ENCODE data around the gene RAB25. TPM values are rescaled to one million over a fixed set of nuclear protein-coding genes. Genes with fewer than 3 reads are reported as not detected.
A peak's percentile ranks its signal among the peaks of the same experiment; 100 is the strongest.

Gene RAB25
- total and polyA plus RNA-seq, 2 of the 13 experiments (the other 11 are each of a cell fraction or from before 2014, with no cell fraction given): 0.20 to 0.22 TPM

DNA sequence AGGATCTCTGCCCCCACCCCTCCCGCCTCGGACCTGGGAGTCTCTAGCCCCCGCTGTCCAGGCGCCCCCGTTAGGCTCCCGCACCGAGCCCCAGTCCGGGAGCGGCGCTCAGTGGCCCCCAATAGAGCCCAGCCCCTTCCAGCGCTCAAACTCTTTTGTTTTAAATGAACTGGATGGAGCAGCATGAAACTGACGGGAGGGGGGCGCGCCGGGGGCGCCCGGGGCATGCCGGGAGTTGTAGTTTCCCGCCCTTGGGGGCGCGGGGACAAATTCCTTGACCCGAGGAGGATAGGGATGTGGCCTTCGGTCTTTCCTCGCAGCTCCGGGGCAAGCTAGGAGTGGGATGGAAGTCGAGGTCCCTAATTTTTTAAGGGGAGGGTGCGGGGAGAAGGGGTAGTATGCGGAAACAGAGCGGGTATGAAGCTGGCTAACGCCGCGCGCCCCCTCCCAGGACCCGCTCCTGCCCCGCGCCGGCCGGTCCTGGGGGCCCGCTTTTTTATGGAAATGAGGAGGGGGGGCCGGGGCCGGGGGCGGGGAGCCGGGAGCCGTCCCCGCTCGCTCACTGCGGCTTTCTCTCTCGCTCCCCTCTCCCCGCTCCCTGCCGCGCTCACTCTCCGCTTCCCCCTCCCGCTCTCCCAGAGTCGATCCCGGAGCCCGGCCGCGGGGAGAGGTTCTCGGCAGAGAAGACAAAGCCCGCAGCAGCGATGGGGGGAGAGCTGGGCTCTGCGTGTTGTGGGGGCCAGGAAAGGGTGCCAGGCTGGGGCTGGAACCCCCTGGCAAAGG lies 21.5 kb downstream of the RAB25 start, which contains the start of gene MEX3A (continued):
- TF ChIP-seq ZNF691 (CRISPR knock-in tag; IDR thresholded peaks at IDR 0.05; ENCODE audit: borderline replicate concordance, low read depth) (no peak), JUN (CRISPR knock-in tag; IDR thresholded peaks at IDR 0.05) (no peak), SOX6 (IDR thresholded peaks at IDR 0.05) (no peak), SOX6 (CRISPR knock-in tag; IDR thresholded peaks at IDR 0.05) (peak; percentile 74), HOXA5 (CRISPR knock-in tag; IDR thresholded peaks at IDR 0.05) (peak; percentile 74; the same call in 1 of the 2 replicates), RNF2 (conservative IDR thresholded peaks at IDR 0.05; ENCODE audit: low read depth) (no peak), MAZ (IDR thresholded peaks at IDR 0.05; ENCODE audit: borderline replicate concordance, low read depth, low read length) (peak; percentile 95), MAZ (CRISPR knock-in tag; IDR thresholded peaks at IDR 0.05; ENCODE audit: low read depth) (peak; percentile 47; the same call in 1 of the 2 replicates), ONECUT2 (CRISPR knock-in tag; IDR thresholded peaks at IDR 0.05) (no peak), RFX1 (IDR thresholded peaks at IDR 0.05) (no peak), CHCHD3 (CRISPR knock-in tag; IDR thresholded peaks at IDR 0.05) (no peak), ZNF138 (CRISPR knock-in tag; IDR thresholded peaks at IDR 0.05; ENCODE audit: low read depth) (no peak), ZNF501 (CRISPR knock-in tag; IDR thresholded peaks at IDR 0.05) (peak; percentile 39; the same call in 1 of the 2 replicates), ZNF563 (CRISPR knock-in tag; IDR thresholded peaks at IDR 0.05) (peak; percentile 26; the same call in 1 of the 2 replicates), SMARCC2 (IDR thresholded peaks at IDR 0.05) (no peak), ZNF569 (CRISPR knock-in tag; IDR thresholded peaks at IDR 0.05; ENCODE audit: borderline replicate concordance) (no peak), SRSF9 (IDR thresholded peaks at IDR 0.05; ENCODE audit: borderline replicate concordance, insufficient read depth, low read depth, low read length, poor library complexity, severe bottlenecking) (no peak), FOXA3 (CRISPR knock-in tag; IDR thresholded peaks at IDR 0.05) (no peak), ZSCAN21 (CRISPR knock-in tag; IDR thresholded peaks at IDR 0.05; ENCODE audit: borderline replicate concordance) (0 out of 2 replicates have a peak, but pooled peaks have one; percentile 20), ZSCAN31 (CRISPR knock-in tag; IDR thresholded peaks at IDR 0.05; ENCODE audit: low read depth) (no peak), NBN (conservative IDR thresholded peaks at IDR 0.05) (no peak), RORA (CRISPR knock-in tag; IDR thresholded peaks at IDR 0.05) (no peak), AGO2 (optimal IDR thresholded peaks at IDR 0.05; ENCODE audit: low read depth, low read length) (peak; percentile 31), NFKBIZ (CRISPR knock-in tag; IDR thresholded peaks at IDR 0.05) (no peak), TFAP4 (IDR thresholded peaks at IDR 0.05; ENCODE audit: borderline replicate concordance, low read depth) (no peak), ISX (CRISPR knock-in tag; conservative IDR thresholded peaks at IDR 0.05) (no peak)
- TF ChIP-seq, protein P1, sequence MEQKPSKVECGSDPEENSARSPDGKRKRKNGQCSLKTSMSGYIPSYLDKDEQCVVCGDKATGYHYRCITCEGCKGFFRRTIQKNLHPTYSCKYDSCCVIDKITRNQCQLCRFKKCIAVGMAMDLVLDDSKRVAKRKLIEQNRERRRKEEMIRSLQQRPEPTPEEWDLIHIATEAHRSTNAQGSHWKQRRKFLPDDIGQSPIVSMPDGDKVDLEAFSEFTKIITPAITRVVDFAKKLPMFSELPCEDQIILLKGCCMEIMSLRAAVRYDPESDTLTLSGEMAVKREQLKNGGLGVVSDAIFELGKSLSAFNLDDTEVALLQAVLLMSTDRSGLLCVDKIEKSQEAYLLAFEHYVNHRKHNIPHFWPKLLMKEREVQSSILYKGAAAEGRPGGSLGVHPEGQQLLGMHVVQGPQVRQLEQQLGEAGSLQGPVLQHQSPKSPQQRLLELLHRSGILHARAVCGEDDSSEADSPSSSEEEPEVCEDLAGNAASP (CRISPR knock-in tag; IDR thresholded peaks at IDR 0.05; ENCODE audit: borderline replicate concordance): no peak
- TF ChIP-seq, protein P2, sequence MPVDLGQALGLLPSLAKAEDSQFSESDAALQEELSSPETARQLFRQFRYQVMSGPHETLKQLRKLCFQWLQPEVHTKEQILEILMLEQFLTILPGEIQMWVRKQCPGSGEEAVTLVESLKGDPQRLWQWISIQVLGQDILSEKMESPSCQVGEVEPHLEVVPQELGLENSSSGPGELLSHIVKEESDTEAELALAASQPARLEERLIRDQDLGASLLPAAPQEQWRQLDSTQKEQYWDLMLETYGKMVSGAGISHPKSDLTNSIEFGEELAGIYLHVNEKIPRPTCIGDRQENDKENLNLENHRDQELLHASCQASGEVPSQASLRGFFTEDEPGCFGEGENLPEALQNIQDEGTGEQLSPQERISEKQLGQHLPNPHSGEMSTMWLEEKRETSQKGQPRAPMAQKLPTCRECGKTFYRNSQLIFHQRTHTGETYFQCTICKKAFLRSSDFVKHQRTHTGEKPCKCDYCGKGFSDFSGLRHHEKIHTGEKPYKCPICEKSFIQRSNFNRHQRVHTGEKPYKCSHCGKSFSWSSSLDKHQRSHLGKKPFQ (CRISPR knock-in tag; IDR thresholded peaks at IDR 0.05; ENCODE audit: insufficient replicate concordance): no peak
